ENCODE measurements around the gene POLR2M.
A peak's percentile ranks its signal among the peaks of the same experiment; 100 is the strongest.

The POLR2M gene

GRCh38 chr15:57668016-57668415 is 38.5 kb upstream of the POLR2M start:
- Histone ChIP-seq H3K14ac (ENCODE audit: low read length) (no peak overlapping the region), H3K36me3 (ENCODE audit: control insufficient read depth in 1 of 2, insufficient read depth in 2 of 2, low read length in 2 of 2) (no peaks in the 10 kb centered on the region), H4K8ac (ENCODE audit: low read depth, low read length) (no peak overlapping the region), H3K18ac (ENCODE audit: low read length) (no peak overlapping the region), H2AK5ac (ENCODE audit: low read length) (no peak overlapping the region), H3K23ac (ENCODE audit: low read length) (no peak overlapping the region), H3K4ac (ENCODE audit: low read depth, low read length) (no peak overlapping the region), H4K12ac (ENCODE audit: low read depth, low read length) (no peak overlapping the region), H3K9me3 (ENCODE audit: insufficient read depth, low read depth, low read length) (no peaks in the 10 kb centered on the region), H2BK5ac (ENCODE audit: low read depth, low read length, poor library complexity) (no peak overlapping the region), H3K9ac (ENCODE audit: low read length) (no peak overlapping the region), H3K4me3 (ENCODE audit: low read depth, low read length) (no peak overlapping the region), H3K4me2 (ENCODE audit: low read length) (no peak overlapping the region), H3K79me1 (ENCODE audit: low read length) (no peaks in the 10 kb centered on the region), H2AFZ (ENCODE audit: insufficient read depth, low read length, poor library complexity) (no peak overlapping the region), H4K91ac (ENCODE audit: low read depth, low read length) (no peak overlapping the region), H3K79me2 (ENCODE audit: control insufficient read depth, insufficient read depth, low read length, poor library complexity) (no peaks in the 10 kb centered on the region), H2BK120ac (ENCODE audit: insufficient read depth, low read length, poor library complexity) (no peak overlapping the region), H3K4me1 (ENCODE audit: control insufficient read depth in 1 of 2, insufficient read depth in 2 of 2, low read length in 2 of 2) (peaks cover 0 to 2% of the 10 kb centered on the region in 2 experiments), H3K27me3 (ENCODE audit: insufficient read depth, low read length) (no peaks in the 10 kb centered on the region), H3K27ac (ENCODE audit: low read depth, low read length) (no peak overlapping the region), H2BK12ac (ENCODE audit: low read length) (no peak overlapping the region)
- WGBS (ENCODE audit: extremely low coverage, insufficient coverage, insufficient read length) = no CpG with 5 or more reads among the region's 4 CpGs
- no peak for DNase-seq

- Histone ChIP-seq H3K27ac (ENCODE audit: low read depth, low read length) (no peak overlapping the region), H3K79me2 (ENCODE audit: control insufficient read depth, insufficient read depth, low read length, poor library complexity) (no peaks in the 10 kb centered on the region), H3K9ac (ENCODE audit: low read length) (no peak overlapping the region), H3K23ac (ENCODE audit: low read length) (no peak overlapping the region), H3K4ac (ENCODE audit: low read depth, low read length) (no peak overlapping the region), H2BK5ac (ENCODE audit: low read depth, low read length, poor library complexity) (no peak overlapping the region), H3K4me1 (ENCODE audit: control insufficient read depth in 1 of 2, insufficient read depth in 2 of 2, low read length in 2 of 2) (peaks cover 8 to 10% of the 10 kb centered on the region in 2 experiments), H2AFZ (ENCODE audit: insufficient read depth, low read length, poor library complexity) (no peak overlapping the region), H2AK5ac (ENCODE audit: low read length) (no peak overlapping the region), H2BK12ac (ENCODE audit: low read length) (no peak overlapping the region), H4K12ac (ENCODE audit: low read depth, low read length) (no peak overlapping the region), H2BK120ac (ENCODE audit: insufficient read depth, low read length, poor library complexity) (no peak overlapping the region), H4K8ac (ENCODE audit: low read depth, low read length) (no peak overlapping the region), H3K4me3 (ENCODE audit: low read depth, low read length) (no peak overlapping the region), H3K14ac (ENCODE audit: low read length) (no peak overlapping the region), H3K27me3 (ENCODE audit: insufficient read depth, low read length) (no peaks in the 10 kb centered on the region), H4K91ac (ENCODE audit: low read depth, low read length) (no peak overlapping the region), H3K36me3 (ENCODE audit: control insufficient read depth in 1 of 2, insufficient read depth in 2 of 2, low read length in 2 of 2) (no peaks in the 10 kb centered on the region), H3K79me1 (ENCODE audit: low read length) (peaks cover 2% of the 10 kb centered on the region), H3K18ac (ENCODE audit: low read length) (no peak overlapping the region), H3K4me2 (ENCODE audit: low read length) (no peak overlapping the region), H3K9me3 (ENCODE audit: insufficient read depth, low read depth, low read length) (no peaks in the 10 kb centered on the region)
- no CpG with 5 or more reads among the region's 1 CpG for WGBS (ENCODE audit: extremely low coverage, insufficient coverage, insufficient read length)
- DNase-seq = no peak
Observed at GRCh38 chr15:57671636-57672035, 34.9 kb upstream of the POLR2M start.

GRCh38 chr15:57675481-57676181 is 30.9 kb upstream of the POLR2M start:
- Histone ChIP-seq H3K36me3 (ENCODE audit: control insufficient read depth in 1 of 2, insufficient read depth in 2 of 2, low read length in 2 of 2) (no peaks in the 10 kb centered on the region), H3K4me1 (ENCODE audit: control insufficient read depth in 1 of 2, insufficient read depth in 2 of 2, low read length in 2 of 2) (peaks cover 8% of the 10 kb centered on the region in 2 experiments), H2AFZ (ENCODE audit: insufficient read depth, low read length, poor library complexity) (peak overlapping the region; percentile 35), H2BK12ac (ENCODE audit: low read length) (no peak overlapping the region), H3K27ac (ENCODE audit: low read depth, low read length) (peak overlapping the region; percentile 36), H3K9ac (ENCODE audit: low read length) (no peak overlapping the region), H4K12ac (ENCODE audit: low read depth, low read length) (no peak overlapping the region), H3K4ac (ENCODE audit: low read depth, low read length) (no peak overlapping the region), H2AK5ac (ENCODE audit: low read length) (no peak overlapping the region), H2BK120ac (ENCODE audit: insufficient read depth, low read length, poor library complexity) (no peak overlapping the region), H3K4me3 (ENCODE audit: low read depth, low read length) (no peak overlapping the region), H3K27me3 (ENCODE audit: insufficient read depth, low read length) (no peaks in the 10 kb centered on the region), H3K79me1 (ENCODE audit: low read length) (peaks cover 2% of the 10 kb centered on the region), H2BK5ac (ENCODE audit: low read depth, low read length, poor library complexity) (peak overlapping the region; percentile 51), H3K23ac (ENCODE audit: low read length) (no peak overlapping the region), H3K18ac (ENCODE audit: low read length) (no peak overlapping the region), H3K79me2 (ENCODE audit: control insufficient read depth, insufficient read depth, low read length, poor library complexity) (no peaks in the 10 kb centered on the region), H3K9me3 (ENCODE audit: insufficient read depth, low read depth, low read length) (no peaks in the 10 kb centered on the region), H4K91ac (ENCODE audit: low read depth, low read length) (no peak overlapping the region), H3K14ac (ENCODE audit: low read length) (no peak overlapping the region), H3K4me2 (ENCODE audit: low read length) (no peak overlapping the region), H4K8ac (ENCODE audit: low read depth, low read length) (peak overlapping the region; percentile 1)
- WGBS (ENCODE audit: extremely low coverage, insufficient coverage, insufficient read length) = no CpG with 5 or more reads among the region's 9 CpGs
- DNase-seq = peak; percentile 67 to 89

- H2BK5ac ChIP-seq (ENCODE audit: low read depth, low read length, poor library complexity) = no peak overlapping the region
- H4K12ac ChIP-seq (ENCODE audit: low read depth, low read length) = no peak overlapping the region
- no peak overlapping the region for H2BK120ac ChIP-seq (ENCODE audit: insufficient read depth, low read length, poor library complexity)
- H3K9ac ChIP-seq (ENCODE audit: low read length) = no peak overlapping the region
- peaks cover 2% of the 10 kb centered on the region for H3K79me1 ChIP-seq (ENCODE audit: low read length)
- no peak overlapping the region for H3K4me2 ChIP-seq (ENCODE audit: low read length)
- no peak overlapping the region for H3K27ac ChIP-seq (ENCODE audit: low read depth, low read length)
- peaks cover 8% of the 10 kb centered on the region in 2 experiments for H3K4me1 ChIP-seq (ENCODE audit: control insufficient read depth in 1 of 2, insufficient read depth in 2 of 2, low read length in 2 of 2)
- no peak overlapping the region for H3K4ac ChIP-seq (ENCODE audit: low read depth, low read length)
- no peak overlapping the region for H2BK12ac ChIP-seq (ENCODE audit: low read length)
- no peak overlapping the region for H3K18ac ChIP-seq (ENCODE audit: low read length)
- no peak overlapping the region for H2AFZ ChIP-seq (ENCODE audit: insufficient read depth, low read length, poor library complexity)
- H4K8ac ChIP-seq (ENCODE audit: low read depth, low read length) = no peak overlapping the region
- no peak overlapping the region for H3K23ac ChIP-seq (ENCODE audit: low read length)
- H3K14ac ChIP-seq (ENCODE audit: low read length) = no peak overlapping the region
- H3K79me2 ChIP-seq (ENCODE audit: control insufficient read depth, insufficient read depth, low read length, poor library complexity) = no peaks in the 10 kb centered on the region
- H3K27me3 ChIP-seq (ENCODE audit: insufficient read depth, low read length) = no peaks in the 10 kb centered on the region
- no peak overlapping the region for H3K4me3 ChIP-seq (ENCODE audit: low read depth, low read length)
- H3K9me3 ChIP-seq (ENCODE audit: insufficient read depth, low read depth, low read length) = no peaks in the 10 kb centered on the region
- no peak overlapping the region for H2AK5ac ChIP-seq (ENCODE audit: low read length)
- H3K36me3 ChIP-seq (ENCODE audit: control insufficient read depth in 1 of 2, insufficient read depth in 2 of 2, low read length in 2 of 2) = no peaks in the 10 kb centered on the region
- no peak overlapping the region for H4K91ac ChIP-seq (ENCODE audit: low read depth, low read length)
- no CpG with 5 or more reads among the region's 5 CpGs for WGBS (ENCODE audit: extremely low coverage, insufficient coverage, insufficient read length)
- no peak for DNase-seq
Observed at GRCh38 chr15:57676585-57676984, 29.9 kb upstream of the POLR2M start.

Data from trophoblast cell (in vitro differentiated cells and primary cell).